Testis (tissue), 3 donors: ENCODE results near the gene KCNH5. TPM values are rescaled to one million over a fixed set of nuclear protein-coding genes. Genes with fewer than 3 reads are reported as not detected.

Experiments used
- DNase-seq: peaks from one replicate; pipeline ENCODE4 v3.0.0-alpha.2; 2019
- H3K27ac ChIP-seq, 2 donors: fragments of 200-600 bp; sonication (generic); one replicate each; pipeline ENCODE4 v1.5.1; 2019
- H3K27me3 ChIP-seq: fragments of 200-600 bp; sonication (generic); one replicate; pipeline ENCODE4 v1.5.1; 2019
- H3K36me3 ChIP-seq: fragments of 200-600 bp; sonication (generic); one replicate; pipeline ENCODE4 v1.5.1; 2017; ENCODE audit warnings: low read depth; ENCODE audit errors: missing control alignments
- H3K4me1 ChIP-seq: fragments of 200-600 bp; sonication (generic); one replicate; pipeline ENCODE4 v1.5.1; 2019
- H3K4me3 ChIP-seq, 2 donors: fragments of 200-600 bp; sonication (generic); one replicate each; pipeline ENCODE4 v1.5.1; 2017 to 2019
- H3K9me3 ChIP-seq: fragments of 200-600 bp; sonication (generic); one replicate; pipeline ENCODE4 v1.5.1; 2017
- CTCF ChIP-seq, 3 experiments: fragments of 450-650 bp in 2 of 3; fragments of 200-600 bp in 1 of 3; sonication (generic) in 1 of 3; IDR thresholded peaks; one replicate each; pipeline ENCODE4 v1.5.1; 2016 to 2019; ENCODE audit warnings: antibody characterized with exemption in 3 of 3, mild to moderate bottlenecking in 2 of 3, moderate library complexity in 1 of 3
- POLR2A ChIP-seq: fragments of 450-650 bp; IDR thresholded peaks from one replicate; pipeline ENCODE4 v1.6.1; 2017; ENCODE audit warnings: antibody characterized with exemption, mild to moderate bottlenecking, moderate library complexity
- WGBS, 2 donors: methylation state at CpG; one replicate each; pipeline ENCODE4 v1.1.5; 2018; 5-methylcytosine and 5-hydroxymethylcytosine counted together
- intact Hi-C: fragments of 100-400 bp; cut with DNase I; formaldehyde crosslinking; loops from one replicate; pipeline ENCODE4 v1.15.1; 2023; ENCODE audit warnings: low total_unique reads
- polyA plus RNA-seq: library from polyadenylated mRNA; stranded (reverse); fragments of 350-450 nt; fragmentation: Illumina TruSeq; extraction: RNeasy Lipid Tissue Mini Kit (QIAGEN cat#74804); gene quantifications from one replicate; pipeline ENCODE4 v1.2.3, GENCODE V29; 2014; ENCODE audit warnings: low read depth, low replicate concordance; ENCODE audit not compliant: insufficient read depth
- total RNA-seq, 2 donors: library from RNA; depleted of rRNA; stranded (reverse); fragments of >200 nt; gene quantifications; one replicate each; pipeline ENCODE4 v1.2.3, GENCODE V29; 2016

Gene KCNH5
- total and polyA plus RNA-seq, 3 donors from 2014 or later = 0.53 to 1.7 (median 0.93) TPM

GRCh38 chr14:62988967-62989366, 56.3 kb downstream of the KCNH5 start:
- TF ChIP-seq POLR2A (no peak), CTCF (IDR thresholded peaks at IDR 0.05) (no peak)
- no peak for DNase-seq
- Histone ChIP-seq H3K9me3 (no peaks in the 10 kb centered on the region), H3K27me3 (no peaks in the 10 kb centered on the region), H3K27ac (no peak overlapping the region), H3K4me1 (no peaks in the 10 kb centered on the region), H3K4me3 (no peak overlapping the region), H3K36me3 (no peaks in the 10 kb centered on the region)
- WGBS, 2 donors = 80% methylated on average over 3 of the region's 3 CpGs
- intact Hi-C loops = no loop called here

- no peak for DNase-seq
- no peak overlapping the region for H3K27ac ChIP-seq
- intact Hi-C loops = no loop called here
These were observed 61.4 kb downstream of the KCNH5 start for GRCh38 chr14:62983821-62984220.

GRCh38 chr14:62980693-62981092, 64.6 kb downstream of the KCNH5 start:
- no peak overlapping the region for H3K27ac ChIP-seq
- intact Hi-C loops = no loop called here
- WGBS, 2 donors = 80 to 83% methylated on average over 7 of the region's 7 CpGs
- H3K4me1 ChIP-seq = no peaks in the 10 kb centered on the region
- no peaks in the 10 kb centered on the region for H3K9me3 ChIP-seq
- TF ChIP-seq CTCF (IDR thresholded peaks at IDR 0.05) (no peak), POLR2A (no peak)
- no peak for DNase-seq
- H3K4me3 ChIP-seq = no peak overlapping the region
- H3K36me3 ChIP-seq = no peaks in the 10 kb centered on the region
- no peaks in the 10 kb centered on the region for H3K27me3 ChIP-seq

More at GRCh38 chr14:62983821-62984220, 61.4 kb downstream of the KCNH5 start:
- Histone ChIP-seq H3K4me3 (no peak overlapping the region), H3K9me3 (no peaks in the 10 kb centered on the region), H3K27me3 (no peaks in the 10 kb centered on the region), H3K4me1 (no peaks in the 10 kb centered on the region), H3K36me3 (no peaks in the 10 kb centered on the region)
- TF ChIP-seq CTCF (IDR thresholded peaks at IDR 0.05) (no peak), POLR2A (no peak)

- TF ChIP-seq CTCF (IDR thresholded peaks at IDR 0.05) = no peak
- no peak for TF ChIP-seq POLR2A
- H3K27ac ChIP-seq = no peak overlapping the region
- no peak overlapping the region for H3K4me3 ChIP-seq
- DNase-seq = no peak
- no peaks in the 10 kb centered on the region for H3K27me3 ChIP-seq
- no peaks in the 10 kb centered on the region for H3K36me3 ChIP-seq
- intact Hi-C loops = no loop called here
- H3K4me1 ChIP-seq = no peaks in the 10 kb centered on the region
- H3K9me3 ChIP-seq = no peaks in the 10 kb centered on the region
- 100% methylated on average over 1 of the region's 1 CpG for WGBS, 2 donors
These were observed 87.7 kb downstream of the KCNH5 start for GRCh38 chr14:62957562-62957961.

- no peaks in the 10 kb centered on the region for H3K36me3 ChIP-seq
- no peaks in the 10 kb centered on the region for H3K9me3 ChIP-seq
- no peak for DNase-seq
- H3K4me1 ChIP-seq = no peaks in the 10 kb centered on the region
- H3K27me3 ChIP-seq = no peaks in the 10 kb centered on the region
- 82 to 92% methylated on average over 2 of the region's 2 CpGs for WGBS, 2 donors
- H3K4me3 ChIP-seq = no peak overlapping the region
- intact Hi-C loops = no loop called here
- TF ChIP-seq POLR2A = no peak
- TF ChIP-seq CTCF (IDR thresholded peaks at IDR 0.05) = no peak
- H3K27ac ChIP-seq = no peak overlapping the region
These were observed 88.8 kb downstream of the KCNH5 start for GRCh38 chr14:62956413-62956812.
